GM10248 (cell line): Measurements from ENCODE around the gene LRRC74A.

Source experiments
- CTCF ChIA-PET: fragments of 300-600 bp; sonication (Branson Sonifier 250); formaldehyde crosslinking; extraction: SDS; loops from one replicate; lab custom pipeline; 2021; ENCODE audit warnings: antibody characterized with exemption; lab: Yijun Ruan, JAX
- POLR2A ChIA-PET: fragments of 350-650 bp; sonication (Branson Sonifier 250); formaldehyde crosslinking; extraction: SDS; loops from one replicate; lab custom pipeline; 2020; ENCODE audit warnings: antibody characterized with exemption; lab: Yijun Ruan, JAX
- DNase-seq: peaks from one replicate; pipeline ENCODE4 v3.0.0; 2012; ENCODE audit errors: extremely low spot score
- TF ChIP-seq, protein P1 (sequence below): IDR thresholded peaks from 2 replicates; pipeline ENCODE4 v1.5.1; 2012; ENCODE audit warnings: mild to moderate bottlenecking, low read depth; ENCODE audit errors: extremely low read depth, missing control alignments, control extremely low read depth

Gene LRRC74A

GRCh38 chr14:76833011-76833410, 6.8 kb downstream of the LRRC74A start:
- POLR2A ChIA-PET, result no interaction called here
- no peak for DNase-seq
- TF ChIP-seq, protein P1, sequence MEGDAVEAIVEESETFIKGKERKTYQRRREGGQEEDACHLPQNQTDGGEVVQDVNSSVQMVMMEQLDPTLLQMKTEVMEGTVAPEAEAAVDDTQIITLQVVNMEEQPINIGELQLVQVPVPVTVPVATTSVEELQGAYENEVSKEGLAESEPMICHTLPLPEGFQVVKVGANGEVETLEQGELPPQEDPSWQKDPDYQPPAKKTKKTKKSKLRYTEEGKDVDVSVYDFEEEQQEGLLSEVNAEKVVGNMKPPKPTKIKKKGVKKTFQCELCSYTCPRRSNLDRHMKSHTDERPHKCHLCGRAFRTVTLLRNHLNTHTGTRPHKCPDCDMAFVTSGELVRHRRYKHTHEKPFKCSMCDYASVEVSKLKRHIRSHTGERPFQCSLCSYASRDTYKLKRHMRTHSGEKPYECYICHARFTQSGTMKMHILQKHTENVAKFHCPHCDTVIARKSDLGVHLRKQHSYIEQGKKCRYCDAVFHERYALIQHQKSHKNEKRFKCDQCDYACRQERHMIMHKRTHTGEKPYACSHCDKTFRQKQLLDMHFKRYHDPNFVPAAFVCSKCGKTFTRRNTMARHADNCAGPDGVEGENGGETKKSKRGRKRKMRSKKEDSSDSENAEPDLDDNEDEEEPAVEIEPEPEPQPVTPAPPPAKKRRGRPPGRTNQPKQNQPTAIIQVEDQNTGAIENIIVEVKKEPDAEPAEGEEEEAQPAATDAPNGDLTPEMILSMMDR, result no peak
- CTCF ChIA-PET, result no interaction called here

DNA sequence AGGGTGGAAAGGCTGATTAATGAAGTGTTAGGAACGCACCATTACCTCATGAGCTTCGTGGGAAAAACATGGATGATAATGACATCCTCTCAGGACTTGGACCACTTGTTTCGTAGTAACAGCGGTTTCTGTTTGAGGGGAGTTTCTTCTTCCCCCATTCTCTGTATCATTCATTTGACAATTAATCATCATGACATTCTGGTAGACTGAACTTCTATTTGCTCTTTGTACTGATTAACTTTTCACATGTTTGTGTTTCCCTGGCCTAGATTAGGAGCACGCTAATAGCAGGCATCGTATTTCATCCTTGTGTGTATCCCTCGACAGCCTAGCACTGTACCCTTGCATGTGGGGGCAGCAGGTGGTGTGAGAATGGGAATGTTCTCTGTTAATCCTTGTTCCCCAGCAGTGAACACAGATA, 8.0 kb downstream of the LRRC74A start:
- TF ChIP-seq, protein P1, result no peak
- POLR2A ChIA-PET, result no interaction called here
- no peak for DNase-seq
- CTCF ChIA-PET, result no interaction called here

- ChIA-PET POLR2A (no interaction called here), CTCF (no interaction called here)
- DNase-seq, result no peak
- TF ChIP-seq, protein P1, result no peak
Observed at GRCh38 chr14:76836029-76836630, 9.9 kb downstream of the LRRC74A start.

DNA sequence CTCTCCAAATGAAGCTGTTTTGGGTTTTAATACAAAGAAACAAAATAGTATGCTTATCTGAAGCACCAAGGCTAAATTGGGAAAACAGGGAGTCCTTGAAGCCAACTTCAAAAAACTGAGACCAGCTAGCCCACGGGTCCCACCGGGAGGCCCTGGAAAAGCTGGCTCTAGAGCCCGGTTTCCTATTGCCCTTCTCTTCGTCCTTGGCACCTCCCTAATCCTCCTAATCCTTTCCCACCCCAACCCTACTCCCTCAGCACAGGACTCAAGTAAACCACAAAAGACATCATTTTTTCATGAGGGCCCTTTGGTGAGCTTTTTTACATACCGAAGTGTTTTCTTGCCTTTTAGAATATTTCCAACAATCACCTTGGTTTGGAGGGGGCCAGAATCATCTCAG, 11.3 kb downstream of the LRRC74A start:
- TF ChIP-seq, protein P1, result no peak
- POLR2A ChIA-PET, result no interaction called here
- DNase-seq, result no peak
- CTCF ChIA-PET, result interaction anchor here (1.5 to 1.7 kb wide), 2 partner anchors 9 to 10 kb away, joined by 3 to 5 read pairs; no protein-coding TSS in a partner anchor

DNA sequence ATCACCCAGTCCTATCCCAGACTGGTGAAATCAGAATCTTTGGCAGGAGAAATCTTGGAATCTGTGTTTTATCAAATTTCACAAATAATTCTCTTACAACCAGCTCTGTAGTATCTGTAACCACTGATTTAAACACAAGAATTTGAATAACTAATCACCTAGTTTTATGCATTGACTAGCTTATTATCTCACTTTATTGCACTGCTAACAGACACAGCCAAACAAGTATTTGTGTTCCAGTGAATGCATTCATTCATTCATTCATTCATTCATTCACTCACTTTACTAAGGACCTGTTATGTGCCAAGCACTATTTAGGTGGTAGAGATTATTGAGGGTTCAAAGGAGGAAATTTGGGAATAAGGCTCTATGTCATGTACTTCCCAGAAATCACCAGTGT, 16.2 kb downstream of the LRRC74A start:
- ChIA-PET CTCF (no interaction called here), POLR2A (no interaction called here)
- TF ChIP-seq, protein P1, result no peak
- DNase-seq, result no peak

- TF ChIP-seq, protein P1, result no peak
- ChIA-PET CTCF (no interaction called here), POLR2A (no interaction called here)
- DNase-seq, result no peak
Observed at GRCh38 chr14:76844223-76844622, 18.0 kb downstream of the LRRC74A start.
